HEK293 (cell line): ENCODE data around the gene CDK4.
A peak's percentile ranks its signal among the peaks of the same experiment; 100 is the strongest.

ENCODE experiments used
- CTCF ChIA-PET: fragments of 350-600 bp; formaldehyde crosslinking; extraction: SDS; loops from one replicate; lab custom pipeline; 2021; ENCODE audit warnings: antibody characterized with exemption; lab: Yijun Ruan, JAX
- POLR2A ChIA-PET: fragments of 300-600 bp; formaldehyde crosslinking; extraction: SDS; loops from one replicate; lab custom pipeline; 2020; ENCODE audit warnings: antibody characterized with exemption, inconsistent platforms; lab: Yijun Ruan, JAX
- H3K27ac ChIP-seq: fragments of 200-500 bp; sonication (Bioruptor generic); 2 replicates; pipeline ENCODE4 v1.5.1; 2014; ENCODE audit warnings: low read depth, low read length, control low read depth, inconsistent platforms; ENCODE audit errors: extremely low read depth
- H3K36me3 ChIP-seq, 2 experiments: fragments of 200-500 bp in 1 of 2; sonication (Bioruptor generic) in 1 of 2; 1 replicate in 1 of 2; 2 replicates in 1 of 2; pipeline ENCODE4 v1.5.1; 2014 to 2017; ENCODE audit warnings: inconsistent platforms in 2 of 2, low read length in 2 of 2; ENCODE audit not compliant: control insufficient read depth in 2 of 2, insufficient read depth in 1 of 2
- H3K4me1 ChIP-seq: fragments of 200-500 bp; sonication (Bioruptor generic); 2 replicates; pipeline ENCODE4 v1.5.1; 2014; ENCODE audit warnings: mild to moderate bottlenecking, low read length, inconsistent platforms; ENCODE audit not compliant: control insufficient read depth, insufficient read depth
- H3K4me3 ChIP-seq: 2 replicates; pipeline ENCODE4 v1.5.1; 2011; ENCODE audit warnings: low read depth, mild to moderate bottlenecking, control low read depth, low read length, moderate library complexity
- H3K9me3 ChIP-seq: fragments of 200-500 bp; sonication (Bioruptor generic); 2 replicates; pipeline ENCODE4 v1.5.1; 2014; ENCODE audit warnings: low read depth, low read length, inconsistent platforms; ENCODE audit not compliant: control insufficient read depth, insufficient read depth
- GLIS1 ChIP-seq: fragments of 450-650 bp; formaldehyde crosslinking; IDR thresholded peaks from 2 replicates; pipeline ENCODE4 v1.5.1; 2016; ENCODE audit warnings: missing biosample characterization, missing genetic modification characterization
- GLIS2 ChIP-seq: fragments of 450-650 bp; formaldehyde crosslinking; IDR thresholded peaks from 2 replicates; pipeline ENCODE4 v1.5.1; 2016; ENCODE audit warnings: missing biosample characterization, missing genetic modification characterization
- HOXA7 ChIP-seq: sonication (generic); formaldehyde crosslinking; IDR thresholded peaks from 2 replicates; pipeline ENCODE4 v1.8.1; 2022; ENCODE audit warnings: missing genetic modification reagents, borderline replicate concordance
- PRDM2 ChIP-seq: fragments of 450-650 bp; formaldehyde crosslinking; IDR thresholded peaks from 2 replicates; pipeline ENCODE4 v1.5.1; 2016; ENCODE audit warnings: missing biosample characterization, missing genetic modification characterization, borderline replicate concordance
- YY1 ChIP-seq: fragments of 450-650 bp; formaldehyde crosslinking; IDR thresholded peaks from 2 replicates; pipeline ENCODE4 v1.5.1; 2018; ENCODE audit warnings: missing biosample characterization, missing genetic modification characterization
- ZFP37 ChIP-seq: fragments of 450-650 bp; formaldehyde crosslinking; IDR thresholded peaks from 2 replicates; pipeline ENCODE4 v1.5.1; 2016; ENCODE audit warnings: missing biosample characterization, missing genetic modification characterization
- ZNF148 ChIP-seq: fragments of 450-650 bp; formaldehyde crosslinking; IDR thresholded peaks from 2 replicates; pipeline ENCODE4 v1.5.0; 2017; ENCODE audit warnings: missing biosample characterization, missing genetic modification characterization, borderline replicate concordance
- ZNF2 ChIP-seq: fragments of 450-650 bp; formaldehyde crosslinking; IDR thresholded peaks from 2 replicates; pipeline ENCODE4 v1.5.1; 2016; ENCODE audit warnings: missing biosample characterization, missing genetic modification characterization
- ZNF223 ChIP-seq: fragments of 450-650 bp; formaldehyde crosslinking; IDR thresholded peaks from 2 replicates; pipeline ENCODE4 v1.5.1; 2016; ENCODE audit warnings: missing biosample characterization, missing genetic modification characterization
- ZNF239 ChIP-seq: fragments of 450-650 bp; formaldehyde crosslinking; IDR thresholded peaks from 2 replicates; pipeline ENCODE4 v1.5.1; 2016; ENCODE audit warnings: missing biosample characterization, missing genetic modification characterization
- ZNF354C ChIP-seq: fragments of 450-650 bp; formaldehyde crosslinking; IDR thresholded peaks from 2 replicates; pipeline ENCODE4 v1.5.1; 2016; ENCODE audit warnings: missing biosample characterization, missing genetic modification characterization, low read depth, borderline replicate concordance
- ZNF433 ChIP-seq: fragments of 450-650 bp; formaldehyde crosslinking; IDR thresholded peaks from 2 replicates; pipeline ENCODE4 v1.5.1; 2016; ENCODE audit warnings: missing biosample characterization, missing genetic modification characterization, low read depth
- ZNF48 ChIP-seq: fragments of 450-650 bp; formaldehyde crosslinking; IDR thresholded peaks from 2 replicates; pipeline ENCODE4 v1.5.1; 2016; ENCODE audit warnings: missing biosample characterization, missing genetic modification characterization
- ZNF621 ChIP-seq: fragments of 450-650 bp; formaldehyde crosslinking; IDR thresholded peaks from 2 replicates; pipeline ENCODE4 v1.5.1; 2017; ENCODE audit warnings: missing biosample characterization, missing genetic modification characterization
- ZNF704 ChIP-seq: fragments of 450-650 bp; formaldehyde crosslinking; IDR thresholded peaks from 2 replicates; pipeline ENCODE4 v1.5.1; 2016; ENCODE audit warnings: missing biosample characterization, missing genetic modification characterization
- ZNF707 ChIP-seq: fragments of 450-650 bp; formaldehyde crosslinking; IDR thresholded peaks from 2 replicates; pipeline ENCODE4 v1.5.1; 2016; ENCODE audit warnings: missing biosample characterization, missing genetic modification characterization
- TF ChIP-seq, protein P1 (sequence below): fragments of 450-650 bp; formaldehyde crosslinking; IDR thresholded peaks from 2 replicates; pipeline ENCODE4 v1.5.1; 2016; ENCODE audit warnings: missing biosample characterization, missing genetic modification characterization, borderline replicate concordance

CDK4 gene

GRCh38 chr12:57755454-57756372 lies 3.6 kb upstream of the CDK4 start (continued):
- TF ChIP-seq, protein P1, sequence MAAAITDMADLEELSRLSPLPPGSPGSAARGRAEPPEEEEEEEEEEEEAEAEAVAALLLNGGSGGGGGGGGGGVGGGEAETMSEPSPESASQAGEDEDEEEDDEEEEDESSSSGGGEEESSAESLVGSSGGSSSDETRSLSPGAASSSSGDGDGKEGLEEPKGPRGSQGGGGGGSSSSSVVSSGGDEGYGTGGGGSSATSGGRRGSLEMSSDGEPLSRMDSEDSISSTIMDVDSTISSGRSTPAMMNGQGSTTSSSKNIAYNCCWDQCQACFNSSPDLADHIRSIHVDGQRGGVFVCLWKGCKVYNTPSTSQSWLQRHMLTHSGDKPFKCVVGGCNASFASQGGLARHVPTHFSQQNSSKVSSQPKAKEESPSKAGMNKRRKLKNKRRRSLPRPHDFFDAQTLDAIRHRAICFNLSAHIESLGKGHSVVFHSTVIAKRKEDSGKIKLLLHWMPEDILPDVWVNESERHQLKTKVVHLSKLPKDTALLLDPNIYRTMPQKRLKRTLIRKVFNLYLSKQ (tag by site-specific recombination), result no peak
- no peak for TF ChIP-seq ZNF223 (tag by site-specific recombination)
- TF ChIP-seq GLIS2 (tag by site-specific recombination), result peak; percentile 71
- no peak for TF ChIP-seq ZNF707
- TF ChIP-seq ZNF239 (tag by site-specific recombination), result no peak
- no peak for TF ChIP-seq ZNF2 (tag by site-specific recombination)
- no peak for TF ChIP-seq ZNF704 (tag by site-specific recombination)
- no peak for TF ChIP-seq ZNF354C (tag by site-specific recombination)
- TF ChIP-seq PRDM2 (tag by site-specific recombination), result no peak
- no peak for TF ChIP-seq ZNF433 (tag by site-specific recombination)
- TF ChIP-seq GLIS1 (tag by site-specific recombination), result peak; percentile 51
- TF ChIP-seq ZNF48, result no peak
- TF ChIP-seq ZNF621, result no peak
- no peak for TF ChIP-seq ZNF148
- no peak for TF ChIP-seq ZFP37 (tag by site-specific recombination)

- TF ChIP-seq HOXA7 (CRISPR knock-in tag), result no peak
- 0 out of 2 replicates have a peak, but pooled peaks have one; percentile 25 for TF ChIP-seq YY1 (tag by site-specific recombination)
- H3K27ac ChIP-seq, result no peak overlapping the region
- POLR2A ChIA-PET, result interaction anchor here (0.7 to 1.4 kb wide), 3 partner anchors 8 to 34 kb away, joined by 3 to 4 read pairs (median 3); partner anchors contain the start of genes EEF1AKMT3 and METTL1
- H3K4me3 ChIP-seq, result peak overlapping the region; percentile 63
- peaks cover 13 to 47% of the 10 kb centered on the region in 2 experiments for H3K36me3 ChIP-seq
- H3K4me1 ChIP-seq, result peaks cover 16% of the 10 kb centered on the region
- H3K9me3 ChIP-seq, result no peaks in the 10 kb centered on the region
- CTCF ChIA-PET, result interaction anchor here (2.4 kb wide), 1 partner anchor 11 kb away, joined by 26 read pairs; the partner anchor contains the start of gene CYP27B1
Measured at GRCh38 chr12:57755194-57755453, 3.0 kb upstream of the CDK4 start.
